GM21367 (cell line): ENCODE results near the gene TIMP3.

ENCODE experiments used
- ATAC-seq: cut with Tn5 transposase; IDR thresholded peaks from one replicate; pipeline ENCODE4 v1.9.1; 2021; ENCODE audit not compliant: unreplicated experiment

The TIMP3 gene

DNA sequence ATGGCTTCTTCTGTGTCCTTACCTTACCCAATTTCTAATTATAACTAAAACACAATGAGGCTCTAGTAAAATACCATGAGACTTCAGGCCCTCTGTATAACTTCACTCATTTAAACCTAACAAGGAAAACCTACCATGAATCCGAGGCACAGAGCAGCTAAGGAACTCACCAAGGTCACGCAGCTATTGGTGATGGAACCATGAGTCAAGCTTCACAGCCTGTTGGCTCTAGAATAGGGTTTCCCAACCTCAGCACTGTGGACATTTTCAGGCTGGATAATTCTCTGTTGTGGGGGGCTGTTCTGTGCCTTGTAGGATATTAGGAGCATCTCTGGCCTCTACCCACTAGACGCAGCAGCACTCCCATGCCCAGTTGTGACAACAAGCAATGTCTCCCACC, 75.7 kb downstream of the TIMP3 start:
- ATAC-seq = no peak

DNA sequence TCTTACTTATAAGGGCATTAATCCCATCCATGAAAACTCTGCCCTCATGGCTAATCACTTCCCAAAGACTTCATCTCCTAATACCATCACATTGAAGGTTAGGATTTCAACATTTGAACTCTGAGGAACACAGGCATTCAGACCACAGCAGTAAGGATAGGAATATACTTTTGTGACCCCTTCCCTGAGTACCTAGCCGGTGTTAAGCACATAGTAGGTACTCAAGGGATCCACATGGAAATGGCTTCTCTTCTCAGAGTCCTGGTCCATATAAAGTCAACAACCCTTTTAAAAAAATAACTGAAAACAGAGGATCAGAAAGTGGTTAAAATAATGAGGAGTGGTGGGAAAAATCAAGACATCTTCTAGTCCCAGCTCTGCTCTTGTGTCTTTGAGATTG, 78.0 kb downstream of the TIMP3 start:
- ATAC-seq = no peak

DNA sequence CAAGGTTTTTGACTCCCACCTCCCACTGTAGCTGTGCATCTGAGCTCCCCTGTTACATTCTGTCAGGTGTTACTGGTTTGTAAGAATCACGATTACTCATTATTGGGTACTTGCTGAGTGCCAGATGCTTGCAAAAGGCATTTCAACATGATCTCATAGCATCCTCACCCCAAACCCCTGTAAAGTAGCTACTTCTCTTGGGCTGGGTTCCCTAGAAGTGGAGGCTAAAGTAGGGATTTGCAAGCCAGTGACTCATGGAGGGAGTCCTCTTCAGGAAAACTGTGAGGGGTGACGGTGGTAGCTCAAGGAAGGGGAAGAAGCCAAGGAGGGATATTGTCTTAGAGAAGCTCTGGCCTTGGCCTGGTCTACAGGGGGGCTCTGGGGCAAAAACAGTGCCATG, 78.6 kb downstream of the TIMP3 start:
- ATAC-seq = no peak

DNA sequence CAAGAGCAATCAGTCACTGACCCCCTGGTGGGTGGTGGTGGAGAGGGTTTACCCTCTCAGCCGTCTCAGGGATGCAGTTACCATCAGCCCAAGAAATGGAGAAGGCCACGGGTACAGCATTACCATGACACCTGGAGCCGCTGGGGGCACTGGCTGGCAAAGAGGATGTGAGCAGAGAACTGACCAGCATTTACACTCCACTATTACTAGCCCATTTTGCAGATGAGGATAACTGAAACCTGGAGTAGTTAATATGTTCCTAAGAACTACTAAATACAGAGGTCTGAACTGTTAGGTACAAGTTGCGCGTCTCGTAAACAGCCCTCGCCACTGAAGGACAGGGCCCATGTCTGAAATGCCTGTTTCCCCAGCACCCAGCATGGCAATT, 79.0 kb downstream of the TIMP3 start:
- ATAC-seq = no peak

DNA sequence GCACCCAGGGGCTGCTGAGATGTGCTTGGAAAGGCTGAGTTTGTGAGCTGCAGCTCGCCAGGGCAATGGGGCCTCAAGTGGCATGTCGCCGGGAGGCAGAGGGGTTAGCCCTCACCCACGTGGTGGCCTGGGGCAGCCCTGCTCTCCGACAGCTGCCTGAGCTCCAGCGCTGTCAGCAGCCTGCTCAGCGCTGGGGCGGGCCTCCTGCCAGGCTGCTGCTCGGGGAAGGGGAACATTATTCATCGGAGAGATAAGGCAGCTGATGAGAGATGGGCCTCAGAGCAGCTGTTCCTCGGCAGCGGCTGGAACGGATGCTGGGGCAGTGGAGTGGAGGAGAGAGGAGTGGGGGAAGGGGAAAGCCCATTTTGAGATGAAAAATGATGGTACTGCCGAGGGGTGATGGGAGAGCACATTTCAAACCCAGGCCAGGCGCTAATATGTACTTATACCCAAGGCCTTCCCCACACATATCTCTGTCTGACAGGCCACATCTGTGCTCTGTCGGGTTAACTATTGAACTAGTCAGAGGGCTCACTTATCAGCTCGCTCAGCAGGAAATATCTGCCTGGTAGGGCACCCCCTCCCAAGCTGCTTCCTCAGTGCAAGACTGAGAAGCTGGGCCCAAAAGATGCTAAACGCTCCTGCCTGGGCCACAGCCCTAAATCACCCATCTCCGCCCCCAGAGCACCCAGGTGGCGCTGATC, 79.5 kb downstream of the TIMP3 start:
- no peak for ATAC-seq

DNA sequence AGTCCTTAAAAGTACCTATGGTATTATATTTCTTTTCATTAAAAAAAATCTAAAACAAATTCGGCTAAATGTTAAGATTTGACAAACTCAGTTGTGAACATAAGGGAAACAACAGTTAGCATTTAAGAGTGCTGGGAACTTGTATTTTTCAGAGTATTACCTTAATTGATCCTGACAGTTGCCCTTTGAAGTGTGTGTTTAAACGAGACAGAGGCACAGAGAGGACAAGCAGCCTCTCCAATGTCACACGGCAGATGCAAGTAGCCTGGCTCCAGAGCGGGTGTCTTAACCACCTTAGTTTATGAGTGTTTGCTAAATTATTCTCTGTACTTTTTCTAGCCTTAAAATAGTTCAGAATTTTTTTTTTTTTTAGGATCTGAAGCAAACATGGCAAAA, 80.9 kb downstream of the TIMP3 start:
- ATAC-seq = no peak

DNA sequence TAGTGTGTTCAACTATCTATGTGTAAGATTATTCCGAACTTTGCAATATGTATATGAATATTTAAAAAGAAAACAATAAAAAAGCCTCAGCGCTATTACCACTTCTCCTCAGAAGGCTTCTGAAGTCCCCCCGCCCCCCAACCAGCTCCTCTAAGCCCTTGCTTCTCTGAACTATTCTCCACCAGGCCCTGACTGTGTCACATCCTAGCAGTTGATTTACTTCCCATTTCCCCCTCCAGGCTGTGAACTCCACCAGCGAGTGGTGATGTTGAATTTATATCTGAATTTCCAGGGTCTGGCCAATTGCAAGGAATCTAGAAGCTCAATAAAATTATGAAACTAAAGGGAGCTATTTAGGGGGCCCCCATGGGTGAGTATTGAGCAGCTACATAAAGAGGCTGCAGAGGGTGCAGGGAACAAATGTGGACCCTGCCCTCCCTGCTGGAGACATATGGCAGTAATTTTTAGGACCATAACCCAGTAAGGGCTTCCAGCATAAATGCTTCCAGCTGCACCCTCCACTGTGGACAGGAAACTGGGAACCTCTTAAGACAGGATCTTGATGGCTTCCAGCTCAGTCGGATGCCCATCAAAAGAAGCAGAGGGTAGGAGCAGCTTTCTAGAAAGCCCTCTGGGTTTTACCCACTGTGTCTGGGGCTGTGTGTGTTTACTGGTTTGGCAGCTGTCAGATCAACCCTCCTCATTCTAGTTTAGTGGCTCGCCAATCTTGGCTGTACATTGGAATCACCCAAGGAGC, 81.4 kb downstream of the TIMP3 start:
- no peak for ATAC-seq

DNA sequence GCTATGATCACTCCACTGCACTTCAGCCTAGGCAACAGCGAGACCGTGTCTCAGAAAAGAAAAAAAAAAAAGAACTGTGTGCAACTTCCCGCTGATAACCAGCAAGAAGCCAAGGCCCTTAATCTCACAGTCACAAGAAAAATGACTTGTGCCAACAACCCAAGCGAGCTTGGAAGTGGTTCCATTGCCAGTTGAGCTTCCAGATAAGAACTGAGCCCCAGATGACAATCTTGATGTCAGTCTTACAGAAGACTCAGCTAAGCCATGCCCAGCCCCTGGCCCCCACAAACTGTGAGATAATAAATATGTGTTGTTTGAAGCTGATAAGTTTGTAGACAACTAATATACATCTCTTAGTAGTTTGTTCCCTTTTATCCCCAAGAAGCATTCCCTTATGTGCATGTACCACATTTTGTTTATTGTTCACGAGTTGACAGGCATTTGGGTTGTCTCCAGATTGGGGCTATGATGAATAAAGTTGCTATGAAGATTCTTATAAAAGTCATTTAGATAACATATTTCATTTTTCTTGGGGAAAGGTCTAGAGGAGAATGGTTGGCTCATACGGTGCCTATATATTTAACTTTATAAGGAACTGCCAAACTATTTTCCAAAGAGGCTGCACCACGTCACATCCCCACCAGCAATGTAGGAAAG, 85.9 kb downstream of the TIMP3 start:
- ATAC-seq = no peak

DNA sequence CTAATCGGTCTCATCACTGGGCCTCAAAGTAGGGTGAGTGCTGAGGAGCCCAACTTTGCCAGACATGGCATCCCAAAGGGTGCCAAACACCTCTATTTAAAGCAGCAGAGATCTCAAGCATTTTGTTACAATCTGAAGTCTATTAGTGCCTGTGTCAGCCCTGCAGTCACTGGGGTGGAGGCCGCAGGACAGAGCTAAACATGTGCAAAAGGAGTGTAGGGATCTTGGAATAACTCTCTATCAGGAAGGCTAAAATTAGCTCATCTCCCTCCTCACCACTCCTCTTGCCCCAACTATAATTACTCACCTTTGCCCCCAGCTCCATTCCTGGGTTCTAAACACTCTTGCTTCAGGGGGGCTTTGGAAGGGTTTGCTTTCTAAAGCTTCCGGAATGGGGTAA, 87.5 kb downstream of the TIMP3 start:
- ATAC-seq = no peak

DNA sequence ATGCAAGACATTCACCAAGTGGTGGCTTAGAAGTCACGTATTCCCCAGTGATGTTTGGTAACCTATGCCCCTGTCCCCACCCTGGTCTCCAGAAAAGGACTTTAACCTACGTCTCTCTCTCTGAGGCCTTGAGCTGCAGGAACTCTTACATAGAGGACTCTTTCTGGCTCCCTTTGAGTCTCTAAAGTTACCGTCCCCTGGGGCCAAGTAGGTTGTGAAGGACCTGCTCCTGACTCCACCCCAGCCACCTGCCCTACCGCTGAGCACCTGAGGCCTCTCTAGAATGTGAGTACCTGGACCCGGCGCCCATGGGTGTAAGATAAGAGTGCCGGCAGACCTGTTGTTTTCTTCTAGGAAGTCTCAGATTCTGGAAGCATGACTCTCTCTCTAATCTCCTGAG, 95.4 kb downstream of the TIMP3 start:
- ATAC-seq = no peak

DNA sequence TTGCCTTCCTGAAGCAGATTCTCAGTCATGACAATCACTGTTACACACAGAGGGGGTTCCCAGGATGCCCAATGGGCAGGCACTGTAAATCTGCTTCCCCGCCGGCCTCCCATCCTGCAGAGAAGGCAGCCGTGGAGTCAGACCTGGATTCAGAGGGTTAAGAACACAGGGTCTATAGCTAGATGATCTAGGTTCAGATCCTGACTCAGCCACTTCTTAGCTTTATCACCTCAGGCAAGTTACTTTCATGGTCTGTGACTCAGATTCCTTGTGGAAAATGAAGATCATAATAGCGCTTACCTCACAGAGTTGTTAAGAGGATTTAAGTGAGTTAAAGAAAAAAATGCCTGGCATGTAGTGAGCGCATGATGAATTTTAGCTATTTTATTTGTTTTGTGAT, 95.9 kb downstream of the TIMP3 start:
- ATAC-seq = no peak

DNA sequence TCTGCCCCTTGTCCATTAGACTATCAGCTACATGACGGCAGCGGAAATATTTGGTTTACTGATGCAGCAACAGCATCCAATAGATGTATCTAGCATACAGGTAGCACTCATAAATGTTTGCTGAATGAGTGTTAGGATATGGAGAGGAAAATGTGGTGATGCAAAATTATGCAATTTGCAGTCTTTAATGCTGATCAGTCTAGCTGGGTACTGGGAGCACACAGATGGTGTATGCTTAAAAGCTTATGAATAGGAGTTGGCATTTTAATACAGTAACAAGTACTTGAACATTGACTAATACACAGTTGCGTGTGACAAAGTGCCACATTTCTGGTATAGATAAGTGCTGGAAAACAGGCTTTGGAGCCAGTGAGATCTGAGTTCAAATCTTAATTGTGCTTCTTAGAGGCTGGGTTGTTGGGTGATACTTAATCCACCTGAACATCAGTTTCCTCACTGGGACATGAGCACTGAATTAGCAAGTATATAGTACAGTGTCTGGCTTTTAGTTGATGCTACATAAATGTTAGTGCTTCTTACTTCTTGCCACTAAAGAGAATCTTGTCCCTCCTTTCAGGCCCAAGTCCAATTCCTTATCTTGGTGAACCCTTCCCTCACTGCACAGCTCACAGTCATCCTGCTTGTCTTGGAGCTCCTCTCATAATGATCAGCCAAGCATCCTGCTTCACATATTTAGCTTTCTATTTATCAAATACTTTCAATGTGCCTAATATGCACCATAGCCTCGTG, 99.6 kb downstream of the TIMP3 start:
- ATAC-seq = no peak

DNA sequence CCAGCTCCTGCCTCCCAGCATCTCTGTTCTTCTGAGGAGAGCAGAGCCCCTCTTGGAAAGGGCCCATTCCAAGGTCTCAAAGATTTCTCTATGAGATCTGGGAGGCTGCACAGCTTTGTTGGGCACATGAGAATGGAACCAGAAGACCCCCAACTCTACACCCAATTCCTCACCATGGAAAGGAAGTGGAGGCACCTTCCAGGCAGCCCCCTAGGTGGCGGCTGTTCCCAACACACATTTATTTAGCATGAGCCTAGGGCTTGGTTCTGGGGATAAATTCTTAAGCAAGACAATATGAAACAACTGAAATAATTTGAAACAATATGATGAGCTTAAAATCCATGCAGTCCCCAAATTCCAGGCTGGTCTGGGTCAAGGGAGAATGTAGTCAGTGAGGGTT, 100.4 kb downstream of the TIMP3 start:
- no peak for ATAC-seq

DNA sequence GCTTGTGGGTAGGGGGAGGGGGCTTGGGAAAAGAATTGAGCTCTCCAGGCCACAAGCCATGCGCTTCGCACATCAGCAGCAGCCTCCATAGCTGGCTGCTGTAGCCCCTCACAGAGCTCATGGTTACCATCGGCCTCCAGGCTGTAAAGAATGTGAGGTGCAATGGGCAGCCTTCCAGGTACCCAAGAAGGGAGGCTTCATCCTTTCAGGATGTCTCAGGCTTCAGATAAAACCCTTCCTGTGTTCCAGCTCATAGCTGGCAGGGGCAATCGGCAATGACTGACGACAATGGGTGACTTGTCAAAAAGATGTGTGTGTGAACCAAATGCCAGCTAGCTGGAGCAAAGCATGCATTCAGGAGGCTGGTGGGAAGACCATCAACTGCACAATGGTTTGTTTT, 102.0 kb downstream of the TIMP3 start:
- no peak for ATAC-seq

DNA sequence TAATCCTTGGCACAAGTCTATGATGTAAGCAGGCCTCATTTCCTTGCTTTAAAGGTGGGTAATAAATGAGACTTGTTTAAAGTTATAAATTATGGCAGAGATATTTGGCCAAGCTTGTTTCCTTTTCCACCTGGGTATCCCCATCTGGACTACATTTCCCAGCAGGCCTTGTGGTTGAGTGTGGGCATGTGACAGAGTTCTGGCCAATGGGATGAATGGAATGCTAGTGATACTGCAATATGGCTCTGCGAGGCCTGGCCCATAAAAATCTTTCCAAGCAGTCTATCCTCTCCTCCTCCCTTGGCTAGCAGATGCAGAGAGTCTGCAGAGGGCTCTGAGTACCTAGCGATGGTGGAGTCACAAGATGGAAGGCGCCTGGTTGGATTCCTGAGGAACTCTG, 102.5 kb downstream of the TIMP3 start:
- ATAC-seq = no peak

DNA sequence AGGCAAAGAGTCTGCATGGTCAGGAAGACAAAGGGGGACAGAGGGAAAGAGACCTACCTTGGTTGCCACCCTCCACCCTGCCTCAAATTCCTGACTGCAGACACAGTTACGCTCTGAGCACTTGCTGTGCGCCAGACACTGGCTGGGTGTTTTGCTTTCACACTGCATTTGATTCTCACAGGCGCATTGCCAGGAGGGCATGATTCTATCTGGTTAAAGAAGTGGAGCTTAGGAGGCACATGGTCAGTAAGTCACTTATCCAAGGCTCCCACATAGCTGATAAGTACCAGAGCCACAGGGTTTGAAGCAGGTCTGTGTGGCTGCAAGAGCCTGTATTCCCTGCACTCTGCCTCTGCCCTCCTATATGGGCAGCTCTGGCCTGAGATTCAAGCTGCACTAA, 103.9 kb downstream of the TIMP3 start:
- no peak for ATAC-seq

DNA sequence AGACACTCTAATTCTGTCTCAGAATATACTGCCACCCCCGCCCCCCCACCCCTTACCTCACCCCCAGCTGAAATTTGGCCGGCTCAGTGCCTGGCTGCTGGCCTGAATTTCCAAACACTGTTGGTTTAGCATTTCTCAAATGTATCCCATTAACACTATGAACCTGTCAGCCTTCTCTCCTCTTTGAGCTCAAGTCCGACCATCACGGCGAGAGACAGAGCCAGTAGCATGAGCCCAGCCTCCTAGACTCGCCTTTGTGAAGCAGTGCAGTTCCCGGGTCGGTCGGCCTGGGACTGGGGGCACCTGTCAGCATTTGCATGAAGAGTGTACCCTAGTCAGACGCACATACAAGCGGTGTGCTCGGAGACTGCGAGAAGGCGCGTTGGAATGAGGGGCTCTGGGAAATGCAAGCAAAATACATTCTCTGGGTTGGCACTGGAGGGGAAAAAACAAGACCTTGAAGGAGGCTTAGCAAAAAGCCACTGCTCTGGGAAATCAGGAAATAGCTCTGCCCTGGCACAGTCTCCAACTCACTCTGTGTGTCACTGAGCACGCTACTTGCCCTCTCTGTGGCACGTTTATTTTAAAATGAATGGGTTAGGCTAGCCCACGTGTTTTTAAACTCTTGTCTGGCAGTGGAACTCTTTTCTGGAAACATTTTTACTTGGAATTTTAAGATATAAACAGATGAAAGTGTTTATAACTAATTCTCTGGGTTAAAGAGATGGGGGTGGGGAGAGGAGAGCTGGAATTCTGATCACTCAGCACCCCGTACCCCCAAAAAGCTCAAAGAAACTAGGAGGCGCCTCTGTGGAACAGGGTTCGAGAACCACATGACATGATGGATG, 108.3 kb downstream of the TIMP3 start:
- ATAC-seq = no peak

DNA sequence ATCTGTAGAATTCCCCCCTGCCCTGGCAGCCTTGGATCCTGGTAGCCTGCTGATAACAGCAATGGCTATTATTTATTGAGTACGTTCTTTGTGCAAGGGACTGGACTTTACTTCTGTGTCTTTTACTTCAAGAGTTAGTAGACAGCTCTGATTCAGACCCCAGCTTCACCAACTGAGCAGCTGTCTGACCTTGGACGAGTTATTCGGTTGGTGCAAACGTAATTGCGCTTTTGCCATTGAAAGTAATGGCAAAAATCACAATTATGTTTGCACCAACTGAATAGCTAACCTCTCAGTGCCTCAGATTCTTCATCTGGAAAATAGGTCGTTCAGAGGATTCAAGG, 108.9 kb downstream of the TIMP3 start:
- ATAC-seq = no peak

DNA sequence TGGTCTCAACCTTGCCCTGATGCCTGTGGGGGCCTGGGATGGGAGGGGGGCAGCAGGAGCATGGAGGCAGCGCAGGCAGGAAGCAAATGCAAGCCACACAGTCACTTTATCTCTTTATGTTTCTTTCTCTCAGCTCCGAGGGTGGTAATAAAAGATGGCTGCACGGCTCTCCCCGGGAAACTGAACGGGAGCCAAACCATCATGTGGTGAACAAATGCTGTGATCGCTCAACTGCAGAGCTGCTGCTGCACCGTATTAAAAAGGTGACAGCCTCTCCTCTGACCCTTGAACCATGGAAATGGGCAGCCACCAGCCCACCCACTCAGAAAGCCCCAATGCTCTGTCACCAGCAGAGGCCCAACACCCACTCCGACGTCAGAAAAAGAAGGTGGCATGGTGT, 110.0 kb downstream of the TIMP3 start:
- no peak for ATAC-seq
